NCI-H82 treated with DMSO at 0.1 percent for 48 hours (cell line): Measurements from ENCODE around the gene IL3.
"Not testable (repeated sequence)": the region's sequence is repeated elsewhere in the genome, so short reads cannot be mapped to it uniquely, and the experiment has no call there.

Experiments
- DNase-seq: peaks from one replicate; lab custom pipeline; 2025; ENCODE audit not compliant: unreplicated experiment; lab: John Stamatoyannopoulos, UW

IL3 gene

DNA sequence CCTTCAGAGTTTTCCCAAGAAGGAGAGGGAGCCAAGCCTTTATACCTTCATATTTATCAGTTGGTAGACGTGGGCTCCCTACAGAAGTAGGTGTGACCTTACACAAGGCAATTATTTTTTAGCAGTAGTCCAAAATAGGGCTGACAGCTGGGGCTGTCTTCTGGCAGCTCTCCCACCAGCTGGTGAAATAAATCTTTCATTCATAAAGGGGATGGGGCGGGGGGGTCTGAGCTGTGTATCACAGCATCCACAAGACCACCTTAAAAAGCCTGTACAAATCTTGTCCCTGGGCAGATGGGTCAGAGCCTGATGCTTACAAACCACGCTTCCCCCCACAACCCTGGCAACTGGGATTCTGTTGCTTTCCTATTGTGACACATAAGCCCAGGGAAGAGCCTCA lies 32.8 kb downstream of the IL3 start:
- DNase-seq: peak; percentile 1

- no peak for DNase-seq
Measured at GRCh38 chr5:132094393-132095076, 34.1 kb downstream of the IL3 start.

- no peak for DNase-seq
Measured at GRCh38 chr5:132095077-132095410, 34.6 kb downstream of the IL3 start.

DNA sequence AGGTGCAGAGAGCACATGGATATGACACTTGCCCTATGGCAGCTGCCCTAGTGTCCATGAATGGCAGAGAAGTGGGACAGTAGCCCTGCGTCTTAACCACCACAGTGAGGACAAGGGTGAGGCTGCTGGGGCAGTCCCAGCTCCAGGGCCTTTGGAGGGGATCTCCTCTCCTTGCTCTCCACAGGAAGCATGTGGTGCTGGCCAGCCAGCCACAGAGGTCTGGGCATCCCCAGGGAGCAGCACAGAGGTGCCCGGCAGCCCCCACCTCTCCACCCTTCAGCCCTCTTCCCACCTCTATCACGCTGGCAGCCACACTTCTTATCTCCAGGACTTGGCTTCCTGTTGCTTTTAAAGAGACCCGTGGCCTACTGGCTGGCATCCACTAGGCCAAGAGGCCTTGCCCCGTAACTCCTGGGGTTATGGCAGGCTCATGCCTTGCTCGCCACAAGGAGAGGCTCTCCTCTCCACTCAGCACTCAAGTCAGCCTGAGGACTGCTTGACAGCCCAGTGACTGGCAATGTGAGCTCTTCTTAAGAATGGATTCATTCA lies 35.0 kb downstream of the IL3 start:
- DNase-seq: no peak

- DNase-seq: no peak
Measured at GRCh38 chr5:132096904-132097303, 36.4 kb downstream of the IL3 start.

GRCh38 chr5:132098151-132098594 lies 37.7 kb downstream of the IL3 start:
- DNase-seq: no peak

DNA sequence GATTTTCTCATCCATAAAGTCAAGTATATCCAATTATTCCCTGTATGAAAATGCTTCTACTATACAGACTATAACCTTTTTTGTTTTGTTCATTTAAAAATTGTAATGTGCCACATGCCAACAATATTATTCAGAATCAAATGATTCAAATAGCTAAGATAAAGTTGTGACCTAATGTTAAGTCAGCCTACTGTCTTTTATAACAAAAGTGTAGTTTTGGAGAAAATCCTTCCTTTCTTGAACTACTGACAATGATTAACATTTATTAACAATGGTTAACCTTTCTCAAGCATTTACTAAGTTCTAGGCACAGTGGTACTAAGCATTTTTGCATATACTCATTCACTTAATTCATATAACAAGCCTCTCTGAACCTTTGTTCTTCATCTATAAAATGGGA lies 38.2 kb downstream of the IL3 start:
- DNase-seq: no peak

GRCh38 chr5:132099076-132099748 lies 38.8 kb downstream of the IL3 start:
- no peak for DNase-seq

GRCh38 chr5:132099905-132100304 lies 39.5 kb downstream of the IL3 start:
- no peak for DNase-seq

DNA sequence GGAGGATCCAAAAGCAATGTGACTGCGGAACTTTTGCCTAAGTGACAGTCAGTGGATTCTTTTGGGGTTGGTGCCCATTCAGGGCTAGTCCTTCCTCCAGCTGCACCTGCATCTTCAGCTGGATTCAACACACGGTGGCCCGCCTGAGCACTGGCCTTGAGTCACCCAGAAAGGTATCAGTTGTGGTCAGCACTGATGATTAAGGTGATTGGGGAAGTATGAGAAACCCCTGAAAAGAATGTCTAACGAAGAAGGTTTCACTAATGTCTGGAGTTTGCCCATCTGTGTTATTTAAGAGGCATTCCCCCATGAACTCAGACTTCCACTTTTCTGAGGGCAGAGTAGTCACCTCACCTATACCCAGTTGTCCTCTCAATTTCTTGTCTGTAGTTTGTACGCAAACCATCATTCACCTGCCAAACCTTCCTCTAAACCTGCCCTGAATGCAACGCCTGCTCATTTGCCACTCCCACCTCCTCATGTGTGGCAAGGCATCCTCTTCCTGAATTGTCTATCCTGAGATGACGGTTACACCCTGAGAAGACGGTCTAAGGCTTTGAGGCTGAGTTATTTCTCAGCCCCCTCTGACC lies 40.3 kb downstream of the IL3 start:
- no peak for DNase-seq

- no peak for DNase-seq
Measured at GRCh38 chr5:132101385-132101880, 41.0 kb downstream of the IL3 start.

DNA sequence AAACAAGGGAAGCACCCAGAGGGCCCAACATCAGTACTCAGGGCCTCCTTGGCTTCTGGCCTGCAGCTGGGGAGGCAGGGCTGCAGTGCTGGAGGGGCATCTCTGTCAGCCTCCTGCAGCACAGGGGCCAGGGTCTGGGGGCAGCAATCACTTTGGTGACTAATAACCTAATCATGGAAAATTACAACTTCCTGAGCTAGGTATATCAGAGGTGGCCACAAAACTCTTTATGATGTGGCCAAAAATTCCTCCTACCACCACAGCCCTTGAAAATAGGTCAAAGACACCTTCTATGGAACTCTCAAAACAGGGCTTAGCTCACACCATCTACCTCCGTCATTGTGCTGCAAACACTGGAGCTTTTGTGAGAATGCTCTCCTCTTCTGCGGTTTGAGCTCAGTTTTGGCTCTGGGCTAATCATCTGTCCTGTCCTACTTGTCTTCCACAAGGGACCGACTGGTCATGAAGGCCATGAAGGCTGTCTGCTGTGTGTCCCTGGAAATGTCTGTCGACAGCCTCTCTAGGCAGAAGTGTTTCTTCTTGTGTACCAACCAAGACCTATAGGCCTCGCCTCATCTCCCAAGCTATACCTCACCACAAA lies 41.7 kb downstream of the IL3 start:
- no peak for DNase-seq

- DNase-seq: no peak
Measured at GRCh38 chr5:132102944-132103331, 42.5 kb downstream of the IL3 start.

GRCh38 chr5:132103332-132103951 lies 43.0 kb downstream of the IL3 start:
- DNase-seq: no peak

GRCh38 chr5:132103969-132104391 lies 43.5 kb downstream of the IL3 start:
- DNase-seq: no peak

- DNase-seq: no peak
Measured at GRCh38 chr5:132104556-132104955, 44.1 kb downstream of the IL3 start.

DNA sequence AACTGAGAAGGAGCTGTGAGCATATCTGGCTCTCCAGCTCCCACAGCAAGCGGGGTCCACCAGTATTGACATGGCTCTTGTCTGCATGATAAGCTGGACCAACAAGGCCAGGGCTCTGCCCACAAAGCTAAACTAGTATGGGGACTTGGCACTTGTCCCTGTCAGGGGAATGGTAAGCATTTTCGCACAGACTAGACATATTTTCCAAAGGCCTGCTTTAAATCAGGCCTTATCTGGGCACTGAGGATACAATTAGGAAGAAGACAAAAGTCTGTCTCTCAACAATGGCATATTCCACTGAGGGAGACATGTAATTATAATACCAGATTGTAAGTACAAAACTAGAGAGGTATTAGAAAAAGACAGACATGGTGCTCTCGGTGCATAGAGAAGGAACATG lies 45.2 kb downstream of the IL3 start:
- no peak for DNase-seq

DNA sequence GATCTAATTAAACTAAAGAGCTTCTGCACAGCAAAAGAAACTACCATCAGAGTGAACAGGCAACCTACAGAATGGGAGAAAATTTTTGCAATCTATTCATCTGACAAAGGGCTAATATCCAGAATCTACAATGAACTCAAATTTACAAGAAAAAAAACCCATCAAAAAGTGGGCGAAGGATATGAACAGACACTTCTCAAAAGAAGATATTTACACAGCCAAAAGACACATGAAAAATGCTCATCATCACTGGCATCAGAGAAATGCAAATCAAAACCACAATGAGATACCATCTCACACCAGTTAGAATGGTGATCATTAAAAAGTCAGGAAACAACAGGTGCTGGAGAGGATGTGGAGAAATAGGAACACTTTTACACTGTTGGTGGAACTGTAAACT lies 48.0 kb downstream of the IL3 start:
- not testable (repeated sequence) for DNase-seq

- not testable (repeated sequence) for DNase-seq
Measured at GRCh38 chr5:132108957-132109356, 48.5 kb downstream of the IL3 start.

GRCh38 chr5:132109494-132110053 lies 49.1 kb downstream of the IL3 start:
- DNase-seq: no peak

DNA sequence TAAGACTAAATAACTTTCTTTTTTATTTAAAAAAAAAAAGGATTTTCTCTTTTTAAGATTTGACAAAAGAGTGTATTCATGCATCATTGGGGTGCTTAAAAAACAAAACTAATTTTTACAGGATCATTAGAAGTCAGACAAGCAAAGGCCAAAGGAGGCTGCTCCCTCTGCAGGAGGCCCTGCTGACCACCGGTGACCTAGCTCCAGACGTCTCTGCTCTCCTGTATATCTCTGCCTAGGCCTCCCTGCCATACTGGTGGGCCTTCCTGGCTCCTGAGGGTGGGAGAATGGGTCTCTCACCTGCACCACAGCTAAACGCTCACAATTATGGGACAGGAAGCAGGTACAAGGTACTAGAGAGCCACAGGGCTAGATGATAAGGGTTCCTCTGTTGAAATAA lies 49.7 kb downstream of the IL3 start:
- no peak for DNase-seq
